SIG-M5 treated with dmso at 0.1 percent for 504 hours (cell line): ENCODE data around the gene ANO7.

Experiments
- DNase-seq: peaks from one replicate; lab custom pipeline; 2025; ENCODE audit not compliant: unreplicated experiment; lab: John Stamatoyannopoulos, UW

The ANO7 gene

DNA sequence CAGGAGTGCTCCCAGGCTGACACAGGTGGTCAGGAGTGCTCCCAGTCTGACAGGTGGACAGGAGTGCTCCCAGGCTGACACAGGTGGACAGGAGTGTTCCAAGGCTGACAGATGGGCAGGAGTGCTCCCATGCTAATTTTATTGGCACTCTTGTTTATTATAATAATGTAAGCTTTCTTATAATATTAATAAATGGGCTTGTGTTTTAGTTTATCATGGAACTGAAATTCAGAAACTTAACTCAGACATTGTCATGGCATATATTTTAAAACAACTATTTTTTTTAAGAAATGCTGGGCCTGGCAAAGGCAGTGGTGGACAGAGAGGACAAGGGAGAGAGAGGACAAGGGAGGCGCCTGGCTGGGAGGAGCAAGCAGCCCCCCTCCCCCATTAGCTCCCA, 18.7 kb downstream of the ANO7 start:
- DNase-seq = no peak

DNA sequence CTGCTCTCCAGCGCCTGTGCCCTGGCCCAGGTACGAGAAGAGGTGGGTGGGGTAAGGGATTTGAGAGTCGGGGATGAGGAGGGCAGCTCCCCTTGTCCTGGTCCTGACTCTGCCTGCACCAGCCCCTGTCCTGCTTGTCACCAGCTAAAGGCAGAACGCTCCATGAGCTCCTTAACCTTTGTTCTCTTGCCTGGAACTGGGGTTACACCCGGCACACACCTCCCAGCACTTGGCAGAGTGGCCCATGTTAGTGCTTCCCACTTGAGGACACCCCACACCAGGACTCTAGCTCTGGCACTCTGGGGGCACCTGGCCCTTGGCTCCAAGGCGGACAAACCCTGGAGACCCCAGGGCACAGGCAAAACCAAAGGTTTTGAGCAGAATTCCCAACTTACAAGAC, 19.2 kb downstream of the ANO7 start:
- no peak for DNase-seq

DNA sequence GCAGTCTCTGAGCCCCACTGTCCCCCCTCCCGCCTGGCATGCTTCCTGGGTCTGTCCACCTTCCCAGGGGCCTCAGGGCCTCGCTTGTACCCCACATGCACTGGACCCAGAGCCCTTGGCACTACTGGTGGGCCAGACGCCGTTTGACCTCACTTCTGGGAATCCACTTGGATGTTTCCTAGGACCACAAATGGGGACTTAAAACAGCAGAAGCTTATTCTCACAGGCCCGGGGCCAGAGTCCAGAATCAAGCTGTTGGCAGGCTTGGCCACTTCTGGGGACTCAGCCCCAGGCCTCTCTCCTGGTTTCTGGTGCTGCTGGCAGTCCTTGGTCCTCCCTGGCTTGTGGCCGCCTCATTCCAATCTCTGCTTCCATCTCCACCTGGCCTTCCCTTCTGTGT, 19.6 kb downstream of the ANO7 start:
- no peak for DNase-seq

DNA sequence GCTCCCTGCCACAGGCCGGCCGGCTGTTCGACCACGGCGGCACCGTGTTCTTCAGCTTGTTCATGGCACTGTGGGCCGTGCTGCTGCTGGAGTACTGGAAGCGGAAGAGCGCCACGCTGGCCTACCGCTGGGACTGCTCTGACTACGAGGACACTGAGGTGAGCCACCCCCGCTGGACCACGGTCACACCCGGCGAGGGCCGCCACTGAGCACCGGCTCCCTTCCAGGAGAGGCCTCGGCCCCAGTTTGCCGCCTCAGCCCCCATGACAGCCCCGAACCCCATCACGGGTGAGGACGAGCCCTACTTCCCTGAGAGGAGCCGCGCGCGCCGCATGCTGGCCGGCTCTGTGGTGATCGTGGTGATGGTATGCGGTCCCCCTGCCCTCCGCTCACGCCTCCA, 20.8 kb downstream of the ANO7 start:
- no peak for DNase-seq

DNA sequence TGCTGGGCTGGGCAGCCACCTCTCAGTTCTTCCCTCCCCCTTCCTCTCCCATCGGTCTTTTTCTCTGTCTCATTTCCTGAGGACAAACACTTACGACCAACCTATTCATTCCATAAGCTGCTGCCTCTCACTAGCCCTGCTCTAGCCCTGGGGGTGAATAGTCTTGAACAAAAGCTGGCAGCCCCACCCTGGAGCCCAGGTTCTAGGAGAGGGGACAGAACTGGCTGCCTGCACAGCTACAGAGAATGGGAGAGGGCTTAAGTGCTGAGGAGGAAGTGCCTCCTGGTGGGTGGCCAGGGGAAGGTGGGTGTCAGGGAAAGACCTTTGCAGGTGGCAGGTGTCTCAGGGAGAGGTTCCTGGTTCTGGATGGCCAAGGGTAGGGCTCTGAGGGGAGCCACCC, 22.8 kb downstream of the ANO7 start:
- no peak for DNase-seq

DNA sequence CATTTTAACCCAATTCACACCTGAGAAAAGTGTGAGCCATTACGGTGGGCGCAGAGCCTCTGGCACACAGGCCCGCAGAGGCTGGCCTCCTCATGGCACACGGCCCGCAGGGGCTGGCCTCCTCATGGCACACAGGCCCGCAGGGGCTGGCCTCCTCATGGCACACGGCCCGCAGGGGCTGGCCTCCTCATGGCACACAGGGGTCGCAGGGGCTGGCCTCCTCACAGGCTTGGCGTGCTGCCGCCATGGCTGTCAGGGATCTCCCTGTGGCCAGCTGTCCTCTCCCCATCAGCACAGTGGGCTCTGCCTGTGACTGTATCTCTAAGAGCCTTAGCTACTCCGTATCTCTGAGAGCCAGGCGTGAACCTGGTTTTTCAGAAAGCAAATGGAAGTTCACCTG, 24.6 kb downstream of the ANO7 start:
- no peak for DNase-seq

DNA sequence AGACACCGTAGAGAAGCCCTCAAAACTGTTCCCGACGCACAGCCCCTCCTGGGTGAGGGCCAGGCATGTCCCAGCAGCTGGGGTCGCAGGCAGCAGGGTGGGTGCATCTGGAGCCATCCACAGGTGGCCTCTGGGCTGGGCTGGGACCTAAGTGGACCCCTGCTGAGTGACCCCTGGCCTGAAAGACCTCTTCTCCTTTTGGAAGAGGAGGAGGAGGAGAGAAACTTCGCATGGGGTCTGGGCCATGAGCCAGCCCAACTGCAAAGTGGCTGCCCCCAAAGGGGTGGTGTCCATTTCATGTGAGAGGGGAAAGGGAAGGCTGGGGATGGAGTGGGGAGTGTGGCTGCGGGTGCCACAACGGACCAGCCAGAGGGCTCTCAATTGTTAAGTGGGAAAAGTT, 25.1 kb downstream of the ANO7 start:
- DNase-seq = no peak

DNA sequence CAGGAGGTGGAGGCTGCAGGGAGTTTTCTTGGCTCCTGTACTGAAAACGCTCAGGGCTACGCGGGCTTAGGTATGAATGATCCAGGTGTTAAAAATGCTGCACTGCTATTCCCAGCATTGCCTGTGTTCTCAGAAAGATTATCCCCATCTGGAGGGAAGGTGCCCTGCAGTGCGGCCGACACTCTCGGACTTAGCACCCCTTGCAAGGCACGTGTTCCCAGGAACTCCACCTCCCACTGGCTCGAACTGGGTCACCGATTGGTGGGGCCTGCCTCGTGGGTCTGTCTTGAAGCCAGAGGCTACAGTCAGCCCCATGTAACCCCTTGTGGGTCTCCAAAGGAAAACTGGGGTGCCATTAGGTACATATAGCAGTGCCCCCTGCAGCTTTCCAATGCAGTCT, 25.7 kb downstream of the ANO7 start:
- no peak for DNase-seq

DNA sequence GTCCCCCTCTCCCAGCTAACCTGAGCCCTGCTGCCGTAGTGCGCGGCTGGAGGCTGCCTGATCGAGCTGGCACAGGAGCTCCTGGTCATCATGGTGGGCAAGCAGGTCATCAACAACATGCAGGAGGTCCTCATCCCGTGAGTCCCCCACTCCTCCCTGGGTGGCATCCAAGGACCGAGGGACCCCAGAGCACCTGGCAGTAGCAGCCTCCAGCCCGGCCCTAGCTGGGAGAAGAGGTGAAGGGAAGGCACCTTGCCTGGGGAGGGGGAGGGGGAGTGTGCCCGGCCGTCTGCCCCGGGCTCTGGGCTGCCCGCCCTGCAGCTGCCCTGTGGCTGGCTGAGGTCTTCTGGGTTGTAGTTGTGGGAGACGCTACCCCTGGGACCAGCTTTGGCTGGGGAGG, 26.3 kb downstream of the ANO7 start:
- no peak for DNase-seq

DNA sequence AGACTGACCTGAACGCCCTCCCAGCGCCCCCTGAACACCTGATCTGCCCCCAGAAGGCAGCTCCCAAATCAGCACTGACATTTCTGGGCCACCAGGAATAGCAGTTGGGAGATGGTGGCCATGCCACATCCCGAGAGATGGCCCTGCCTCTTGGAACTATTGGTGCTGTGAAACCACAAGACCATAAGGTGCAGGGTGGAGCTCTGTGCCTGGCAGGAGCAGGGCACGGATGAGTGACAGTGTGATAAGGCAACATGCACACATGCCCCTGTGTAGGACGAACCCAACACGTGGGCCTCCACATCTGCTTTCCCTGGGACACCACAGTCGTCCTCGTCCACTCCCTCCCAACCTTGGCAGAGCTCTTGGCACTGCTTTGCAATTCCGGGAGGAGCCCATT, 26.9 kb downstream of the ANO7 start:
- no peak for DNase-seq

DNA sequence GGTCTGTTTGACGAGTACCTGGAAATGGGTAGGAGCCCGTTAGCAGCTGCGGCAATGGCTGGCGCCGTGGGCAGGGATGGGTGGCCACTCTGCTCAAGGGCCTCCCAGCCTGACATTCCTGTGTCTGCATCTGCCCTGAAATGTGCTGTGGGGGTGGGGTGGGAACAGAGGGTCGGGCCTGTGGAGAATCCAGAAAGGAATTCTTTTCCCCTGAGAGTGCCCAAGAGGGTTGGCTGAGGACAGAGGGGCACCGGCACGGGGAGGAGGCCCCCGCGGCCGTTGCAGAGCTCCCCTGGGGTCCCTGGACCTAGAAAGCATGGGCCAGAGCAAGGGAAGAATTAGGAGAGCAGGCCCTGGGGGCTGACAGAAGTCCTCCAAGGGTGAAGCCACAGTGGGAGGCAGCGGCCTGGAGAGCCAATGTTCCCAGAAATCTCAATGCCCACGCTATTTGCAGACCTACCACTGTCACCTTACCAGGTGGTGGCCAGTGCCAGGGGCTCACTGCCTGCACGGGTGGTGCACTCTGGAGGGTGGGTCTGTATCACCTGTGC, 27.8 kb downstream of the ANO7 start:
- no peak for DNase-seq

DNA sequence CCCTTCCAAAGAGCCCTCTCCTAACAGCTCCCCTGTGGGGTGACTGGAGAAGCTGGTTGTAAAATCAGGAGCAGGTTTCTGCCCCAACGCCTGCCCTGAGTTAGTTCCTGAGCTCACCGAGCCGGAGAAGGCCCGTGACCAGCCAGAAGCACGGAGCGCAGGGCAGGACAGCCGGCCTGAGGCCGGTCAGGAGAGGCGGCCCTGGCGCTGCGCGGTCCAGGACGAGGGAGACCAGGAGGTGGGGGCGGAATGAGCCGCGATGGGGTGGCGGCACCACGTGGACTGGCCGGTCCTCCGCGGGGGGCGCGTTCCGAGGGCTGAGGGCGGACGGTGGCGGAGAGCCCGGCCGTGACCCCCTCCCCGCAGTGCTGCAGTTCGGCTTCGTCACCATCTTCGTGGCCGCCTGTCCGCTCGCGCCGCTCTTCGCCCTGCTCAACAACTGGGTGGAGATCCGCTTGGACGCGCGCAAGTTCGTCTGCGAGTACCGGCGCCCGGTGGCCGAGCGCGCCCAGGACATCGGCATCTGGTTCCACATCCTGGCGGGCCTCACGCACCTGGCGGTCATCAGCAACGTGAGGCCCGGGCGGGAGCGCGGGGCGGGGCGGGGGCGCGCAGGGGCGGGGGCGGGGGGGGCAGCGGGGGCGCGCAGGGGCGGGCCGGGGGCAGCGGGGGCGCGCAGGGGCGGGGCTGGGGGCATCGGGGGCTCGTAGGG, 29.0 kb downstream of the ANO7 start:
- DNase-seq = peak; percentile 24

DNA sequence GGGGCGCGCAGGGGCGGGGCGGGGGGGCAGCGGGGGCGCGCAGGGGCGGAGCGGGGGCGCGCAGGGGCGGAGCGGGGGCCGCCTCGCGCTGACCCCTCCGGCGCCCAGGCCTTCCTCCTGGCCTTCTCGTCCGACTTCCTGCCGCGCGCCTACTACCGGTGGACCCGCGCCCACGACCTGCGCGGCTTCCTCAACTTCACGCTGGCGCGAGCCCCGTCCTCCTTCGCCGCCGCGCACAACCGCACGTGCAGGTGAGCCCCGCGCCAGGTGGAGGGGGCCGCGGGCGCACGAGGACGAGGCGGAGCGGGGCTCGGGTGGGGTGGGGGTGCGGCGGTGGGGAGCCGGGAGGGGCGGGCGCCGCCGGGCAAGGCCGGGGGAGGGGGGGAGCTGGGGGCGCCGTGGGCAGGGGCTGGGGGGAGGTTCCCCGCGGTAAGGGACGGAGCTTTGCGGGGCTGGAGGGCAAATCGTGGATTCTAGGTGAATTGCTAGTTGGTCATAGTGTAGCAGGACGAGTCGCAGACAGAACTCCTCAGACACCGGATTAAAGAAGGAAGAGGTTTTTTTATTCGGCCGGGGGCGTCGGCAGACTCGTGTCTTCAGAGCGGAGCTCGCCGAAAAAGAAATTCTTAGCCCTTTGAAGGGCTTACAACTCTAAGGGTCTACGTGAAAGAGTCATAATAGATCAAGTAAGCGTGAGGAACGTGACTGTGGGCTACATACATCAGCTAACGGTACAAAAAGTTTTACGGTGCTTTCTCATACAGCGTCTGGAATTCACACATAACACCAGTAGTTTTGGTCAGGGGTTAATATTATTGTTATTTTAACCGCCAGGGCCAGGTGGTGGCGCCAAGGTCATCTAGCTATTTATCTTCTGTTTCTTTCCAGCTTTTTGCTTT, 29.9 kb downstream of the ANO7 start:
- DNase-seq = peak; percentile 36

DNA sequence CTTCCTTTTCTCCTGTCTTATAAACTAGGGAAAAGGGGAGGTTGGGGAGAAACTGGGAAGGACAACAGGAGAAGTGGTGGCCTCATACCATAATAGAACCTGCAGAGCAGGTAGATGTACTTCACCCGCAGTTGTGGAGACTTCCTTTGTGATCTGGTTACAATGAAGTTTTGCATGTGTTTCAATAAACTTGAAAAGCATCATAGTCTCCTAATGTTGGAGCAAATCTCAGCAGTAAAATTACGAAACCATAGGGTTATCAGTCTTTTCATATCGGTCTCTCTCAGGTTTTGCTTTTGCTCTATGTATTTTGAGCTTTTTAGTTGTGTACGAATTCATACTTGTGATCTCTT, 30.5 kb downstream of the ANO7 start:
- DNase-seq = no peak

DNA sequence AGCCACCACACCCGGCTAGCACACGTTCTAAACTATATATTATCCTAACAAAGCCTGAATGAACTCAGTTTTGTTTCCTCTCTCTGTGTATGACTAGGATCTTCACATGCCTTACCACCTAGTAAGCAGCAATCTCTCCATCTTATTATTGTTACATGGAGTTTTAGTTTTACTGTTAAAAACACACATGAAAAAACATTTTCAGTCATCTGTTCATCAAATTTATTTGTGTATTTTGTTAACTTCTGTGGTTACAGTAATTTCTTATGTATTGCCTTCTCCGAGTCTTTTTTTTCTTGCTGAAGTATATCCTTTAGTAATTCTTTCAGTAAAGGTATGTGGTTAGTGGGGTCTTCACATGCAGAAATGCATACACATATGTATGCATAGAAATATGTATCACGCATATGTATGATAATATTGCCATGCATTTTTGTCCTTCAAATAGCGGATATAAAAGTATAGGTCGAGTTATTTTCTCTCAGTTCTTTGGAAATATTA, 31.4 kb downstream of the ANO7 start:
- no peak for DNase-seq

DNA sequence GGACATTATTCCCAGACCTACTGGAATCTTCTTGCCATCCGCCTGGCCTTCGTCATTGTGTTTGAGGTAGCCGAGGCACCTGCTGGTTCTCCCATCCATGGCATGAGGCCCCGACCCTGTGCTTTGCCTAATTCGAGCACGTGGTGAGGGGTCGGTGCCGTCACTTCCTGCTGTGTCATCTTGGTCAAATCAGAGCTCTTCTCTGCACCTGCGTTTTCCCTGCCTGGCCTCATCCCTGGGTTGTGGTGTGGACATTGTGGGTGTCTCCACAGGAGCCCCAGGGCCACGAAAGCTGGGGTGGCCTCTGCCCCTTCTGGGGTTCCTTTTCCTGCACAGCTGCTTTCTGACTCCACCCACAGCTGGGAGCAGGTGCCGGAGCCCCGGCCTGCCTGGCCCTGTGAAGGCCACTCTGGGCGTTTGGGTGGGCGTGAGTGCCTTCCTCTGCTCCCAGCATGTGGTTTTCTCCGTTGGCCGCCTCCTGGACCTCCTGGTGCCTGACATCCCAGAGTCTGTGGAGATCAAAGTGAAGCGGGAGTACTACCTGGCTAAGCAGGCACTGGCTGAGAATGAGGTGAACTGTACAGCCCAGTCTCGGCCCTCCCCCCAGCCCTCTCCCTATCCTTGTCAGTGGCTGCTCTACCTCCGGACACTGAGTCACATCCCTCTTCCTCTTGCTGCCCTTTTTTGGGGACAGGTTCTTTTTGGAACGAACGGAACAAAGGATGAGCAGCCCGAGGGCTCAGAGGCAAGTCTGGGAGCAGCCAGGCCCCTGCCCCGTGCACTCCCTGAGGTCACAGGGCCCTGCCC, 34.9 kb downstream of the ANO7 start:
- DNase-seq = no peak

DNA sequence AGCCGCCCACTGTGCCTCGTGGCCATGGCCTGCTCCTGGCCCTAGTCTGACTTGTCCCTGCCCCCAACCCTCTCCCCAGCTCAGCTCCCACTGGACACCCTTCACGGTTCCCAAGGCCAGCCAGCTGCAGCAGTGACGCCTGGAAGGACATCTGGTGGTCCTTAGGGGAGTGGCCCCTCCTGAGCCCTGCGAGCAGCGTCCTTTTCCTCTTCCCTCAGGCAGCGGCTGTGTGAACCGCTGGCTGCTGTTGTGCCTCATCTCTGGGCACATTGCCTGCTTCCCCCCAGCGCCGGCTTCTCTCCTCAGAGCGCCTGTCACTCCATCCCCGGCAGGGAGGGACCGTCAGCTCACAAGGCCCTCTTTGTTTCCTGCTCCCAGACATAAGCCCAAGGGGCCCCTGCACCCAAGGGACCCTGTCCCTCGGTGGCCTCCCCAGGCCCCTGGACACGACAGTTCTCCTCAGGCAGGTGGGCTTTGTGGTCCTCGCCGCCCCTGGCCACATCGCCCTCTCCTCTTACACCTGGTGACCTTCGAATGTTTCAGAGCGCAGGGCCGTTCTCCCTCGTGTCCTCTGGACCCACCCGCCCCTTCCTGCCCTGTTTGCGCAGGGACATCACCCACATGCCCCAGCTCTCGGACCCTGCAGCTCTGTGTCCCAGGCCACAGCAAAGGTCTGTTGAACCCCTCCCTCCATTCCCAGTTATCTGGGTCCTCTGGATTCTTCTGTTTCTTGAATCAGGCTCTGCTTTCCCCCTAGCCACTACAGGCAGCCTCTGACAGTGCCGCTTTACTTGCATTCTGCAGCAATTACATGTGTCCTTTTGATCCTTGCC, 35.8 kb downstream of the ANO7 start:
- DNase-seq = no peak

DNA sequence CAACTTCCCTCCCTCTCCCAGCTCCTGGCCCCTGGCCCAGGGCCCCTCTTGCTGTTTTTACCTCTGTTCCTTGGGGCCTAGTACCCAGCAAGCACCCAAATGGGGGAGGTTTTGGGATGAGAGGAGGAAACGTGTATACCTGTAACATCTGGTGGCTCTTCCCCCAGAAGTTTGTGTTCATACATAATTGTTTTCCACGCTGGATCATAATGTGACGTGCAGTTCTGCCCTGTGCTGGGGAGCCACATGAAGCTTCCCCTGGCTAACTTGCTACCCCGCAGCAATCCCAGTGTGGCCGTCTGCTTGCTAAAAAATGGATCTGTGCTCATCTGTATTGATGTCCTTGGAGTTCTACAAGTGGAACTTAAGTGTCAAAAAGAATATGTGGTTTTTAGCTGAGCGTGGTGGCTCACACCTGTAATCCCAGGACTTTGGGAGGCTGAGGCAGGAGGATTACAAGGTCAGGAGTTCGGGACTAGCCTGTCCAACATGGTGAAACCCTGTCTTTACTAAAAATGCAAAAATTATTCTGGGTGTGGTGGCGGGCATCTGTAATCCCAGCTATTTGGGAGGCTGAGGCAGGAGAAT, 36.5 kb downstream of the ANO7 start:
- DNase-seq = no peak

DNA sequence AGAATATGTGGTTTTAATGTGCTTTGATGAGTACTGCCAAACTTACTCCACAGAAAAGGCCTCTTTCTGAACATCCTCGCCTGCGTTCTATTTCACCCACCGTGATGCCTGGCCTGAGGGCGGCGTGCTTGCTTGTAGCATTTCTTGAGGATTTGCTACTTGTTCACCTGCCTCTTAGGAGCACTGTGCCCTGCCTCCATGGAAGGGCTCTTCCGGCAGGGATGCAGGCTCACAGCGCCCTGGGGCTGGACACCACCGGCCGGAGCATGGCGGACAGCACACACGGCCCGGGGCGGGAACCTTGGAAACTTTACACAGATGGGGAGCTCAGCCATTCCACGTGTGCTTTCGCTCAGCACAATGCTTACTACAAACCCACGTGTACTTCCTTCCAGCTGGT, 37.1 kb downstream of the ANO7 start:
- no peak for DNase-seq

DNA sequence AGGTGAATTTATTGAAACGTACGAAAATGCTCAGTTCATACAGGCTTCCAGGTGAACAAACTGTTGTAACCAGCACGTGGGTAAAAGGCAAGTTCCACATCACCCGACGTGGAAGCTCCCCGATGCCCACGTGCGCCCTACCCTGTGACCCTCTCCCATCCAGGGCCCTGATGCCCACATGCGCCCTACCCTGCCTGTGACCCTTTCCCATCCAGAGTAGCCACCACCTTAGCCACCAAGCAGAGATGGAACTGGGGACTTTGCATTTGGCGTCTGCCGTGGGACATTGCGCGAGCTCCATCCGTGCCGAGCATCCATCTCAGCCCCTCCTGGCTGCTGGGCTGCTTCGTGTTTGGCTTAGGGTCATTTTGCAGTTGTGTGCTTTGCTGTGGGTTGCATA, 37.5 kb downstream of the ANO7 start:
- DNase-seq = no peak
